Activated T-cell treated with anti-CD3 and anti-CD28 coated beads, Interleukin-2, amount 50 U/mL, for 4 hours (primary cell): ENCODE results near the gene YAP1. TPM values are rescaled to one million over a fixed set of nuclear protein-coding genes. Genes with fewer than 3 reads are reported as not detected.

Source experiments
- ATAC-seq, 2 donors: fragments of 200-7000 bp; cut with Tn5 transposase; one replicate each; pipeline ENCODE4 v1.10.0; 2021
- DNase-seq: peaks from one replicate; pipeline ENCODE4 v3.0.0-alpha.2; 2020
- H3K27me3 Mint-ChIP-seq: one replicate; pipeline ENCODE4 v1.8.0; 2021; ENCODE audit warnings: low read depth, mixed read lengths
- H3K36me3 Mint-ChIP-seq: one replicate; pipeline ENCODE4 v1.8.0; 2022; ENCODE audit warnings: mixed read lengths; ENCODE audit not compliant: insufficient read depth
- H3K4me1 Mint-ChIP-seq: one replicate; pipeline ENCODE4 v1.8.0; 2021; ENCODE audit warnings: low read depth, mixed read lengths
- H3K4me3 Mint-ChIP-seq: one replicate; pipeline ENCODE4 v1.8.0; 2021; ENCODE audit warnings: mild to moderate bottlenecking, moderate library complexity, mixed read lengths
- H3K9me3 Mint-ChIP-seq: one replicate; pipeline ENCODE4 v1.8.0; 2021; ENCODE audit warnings: mixed read lengths
- total RNA-seq, 3 donors: library from RNA; stranded (reverse); gene quantifications; one replicate each; pipeline ENCODE4 v1.2.1, GENCODE V29; 2021

YAP1 gene
- total RNA-seq, 3 donors from 2014 or later = 0.15 to 0.45 (median 0.35) TPM

DNA sequence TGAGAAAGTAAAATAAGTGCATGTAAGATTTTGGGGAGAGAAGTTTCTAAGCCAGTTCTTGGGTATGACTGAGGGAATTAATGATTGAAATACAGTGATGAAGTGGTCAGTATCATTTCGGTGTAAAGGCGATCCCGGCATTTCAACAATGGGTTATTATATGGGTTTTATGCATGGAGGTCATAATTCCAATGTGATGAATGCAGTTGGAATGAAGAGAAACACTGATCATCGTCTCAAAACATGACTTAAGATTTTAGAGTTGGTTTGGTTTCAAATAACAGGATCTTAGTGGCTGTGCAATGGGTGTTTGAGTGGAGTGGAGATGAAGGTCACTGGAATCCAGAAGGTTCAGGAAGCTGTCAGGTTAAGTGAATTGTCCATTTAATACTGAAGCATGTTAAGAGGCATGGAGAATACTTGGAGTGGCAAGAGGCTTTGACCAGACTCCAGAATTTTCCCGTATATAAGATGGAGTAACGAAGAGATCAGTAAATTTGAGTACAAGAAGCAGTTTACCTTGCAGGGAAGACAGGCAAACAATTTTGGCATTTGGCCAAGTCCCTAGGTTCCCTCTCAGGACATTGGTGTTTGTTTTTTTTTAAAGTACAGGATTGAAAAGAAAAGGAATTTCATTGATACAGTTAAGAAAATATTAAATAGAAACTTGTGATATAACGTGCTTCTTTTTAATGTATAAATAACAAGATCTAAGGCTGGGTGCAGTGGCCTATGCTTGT, 110.7 kb downstream of the YAP1 start:
- Mint-ChIP-seq H3K36me3 (no peaks in the 10 kb centered on the region), H3K9me3 (no peaks in the 10 kb centered on the region), H3K4me1 (no peaks in the 10 kb centered on the region), H3K4me3 (no peak overlapping the region), H3K27me3 (peaks cover 13% of the 10 kb centered on the region)
- DNase-seq (no peak), ATAC-seq (no peak)

DNA sequence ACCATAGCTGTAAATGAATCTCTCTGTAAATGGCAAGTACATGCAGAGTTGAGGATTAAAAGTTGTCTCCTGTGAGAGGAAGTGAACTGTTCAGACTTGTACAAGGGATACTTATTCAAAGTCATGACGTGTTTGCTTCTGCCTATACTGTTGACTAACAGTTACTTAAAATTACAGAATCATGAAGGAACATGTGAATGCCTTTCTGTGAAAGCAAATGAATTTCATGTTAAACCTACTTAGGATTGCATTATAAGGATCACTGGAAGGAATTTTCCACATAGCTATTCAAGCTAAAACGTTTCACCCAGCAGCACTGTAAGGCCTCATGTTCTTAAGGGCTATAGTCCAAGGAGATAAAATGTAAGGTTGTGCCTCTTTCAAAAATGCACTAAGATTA, 113.6 kb downstream of the YAP1 start:
- DNase-seq (no peak), ATAC-seq (no peak)
- no peaks in the 10 kb centered on the region for H3K9me3 Mint-ChIP-seq
- H3K4me3 Mint-ChIP-seq = no peak overlapping the region
- no peaks in the 10 kb centered on the region for H3K4me1 Mint-ChIP-seq
- peaks cover 9% of the 10 kb centered on the region for H3K27me3 Mint-ChIP-seq
- H3K36me3 Mint-ChIP-seq = no peaks in the 10 kb centered on the region

DNA sequence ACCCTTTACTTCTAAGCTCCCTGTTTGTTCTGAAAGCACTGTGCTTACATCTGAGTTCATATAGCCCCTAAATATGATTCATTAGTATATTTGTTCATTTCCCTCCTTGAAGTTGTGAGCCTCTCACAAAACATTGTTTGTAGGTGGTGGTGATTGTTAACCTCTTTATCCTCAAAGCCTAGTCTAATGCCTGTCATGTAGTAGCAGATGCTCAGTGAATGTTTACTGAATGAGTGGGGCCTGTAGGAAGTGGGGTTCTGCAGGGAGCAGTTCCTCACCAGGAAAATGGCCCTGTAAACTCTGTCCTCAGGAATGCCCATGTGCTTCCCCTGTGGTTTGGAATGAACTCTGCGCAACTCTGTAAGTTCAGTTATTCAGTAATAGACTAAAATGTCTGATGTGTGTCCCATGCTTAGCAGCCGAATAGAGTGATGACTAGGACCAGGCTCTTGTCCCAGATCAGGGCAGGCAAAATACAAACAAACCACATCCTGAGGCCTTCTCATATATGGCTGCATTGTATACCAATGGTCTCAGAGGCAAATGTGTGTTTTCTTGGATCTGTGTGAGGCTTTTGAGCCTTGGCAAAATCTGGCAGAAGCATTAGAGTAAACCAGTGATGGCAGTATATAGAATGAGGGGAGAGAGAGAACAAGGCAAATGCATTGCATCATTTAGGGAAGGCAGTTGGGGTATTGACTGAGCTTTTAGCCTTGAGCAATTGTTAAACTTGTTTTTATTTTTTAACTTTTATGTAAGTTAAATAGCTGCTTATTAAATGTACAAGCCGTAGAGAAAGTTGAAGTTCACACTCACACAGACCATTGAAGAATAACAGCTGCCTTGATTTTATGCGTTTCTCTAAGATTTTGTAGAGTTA, 115.7 kb downstream of the YAP1 start:
- H3K4me1 Mint-ChIP-seq = no peaks in the 10 kb centered on the region
- H3K9me3 Mint-ChIP-seq = no peaks in the 10 kb centered on the region
- ATAC-seq (no peak), DNase-seq (no peak)
- no peak overlapping the region for H3K4me3 Mint-ChIP-seq
- H3K27me3 Mint-ChIP-seq = peaks cover 8% of the 10 kb centered on the region
- no peaks in the 10 kb centered on the region for H3K36me3 Mint-ChIP-seq

- ATAC-seq (no peak), DNase-seq (no peak)
- Mint-ChIP-seq H3K9me3 (no peaks in the 10 kb centered on the region), H3K36me3 (no peaks in the 10 kb centered on the region), H3K27me3 (peaks cover 12% of the 10 kb centered on the region), H3K4me1 (no peaks in the 10 kb centered on the region), H3K4me3 (no peak overlapping the region)
Measured at GRCh38 chr11:102226702-102227490, 116.6 kb downstream of the YAP1 start.

- DNase-seq = no peak
- H3K9me3 Mint-ChIP-seq = no peaks in the 10 kb centered on the region
Measured at GRCh38 chr11:102229510-102230123, 119.4 kb downstream of the YAP1 start.

DNA sequence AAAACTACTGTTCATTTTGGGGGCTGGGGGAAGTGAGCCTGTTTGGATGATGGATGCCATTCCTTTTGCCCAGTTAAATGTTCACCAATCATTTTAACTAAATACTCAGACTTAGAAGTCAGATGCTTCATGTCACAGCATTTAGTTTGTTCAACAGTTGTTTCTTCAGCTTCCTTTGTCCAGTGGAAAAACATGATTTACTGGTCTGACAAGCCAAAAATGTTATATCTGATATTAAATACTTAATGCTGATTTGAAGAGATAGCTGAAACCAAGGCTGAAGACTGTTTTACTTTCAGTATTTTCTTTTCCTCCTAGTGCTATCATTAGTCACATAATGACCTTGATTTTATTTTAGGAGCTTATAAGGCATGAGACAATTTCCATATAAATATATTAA, 119.9 kb downstream of the YAP1 start:
- DNase-seq (no peak), ATAC-seq (no peak)
- no peaks in the 10 kb centered on the region for H3K36me3 Mint-ChIP-seq
- no peak overlapping the region for H3K4me3 Mint-ChIP-seq
- H3K4me1 Mint-ChIP-seq = no peaks in the 10 kb centered on the region
- H3K27me3 Mint-ChIP-seq = peaks cover 17% of the 10 kb centered on the region
- H3K9me3 Mint-ChIP-seq = no peaks in the 10 kb centered on the region

More at GRCh38 chr11:102229510-102230123, 119.4 kb downstream of the YAP1 start:
- Mint-ChIP-seq H3K36me3 (no peaks in the 10 kb centered on the region), H3K27me3 (peaks cover 17% of the 10 kb centered on the region), H3K4me1 (no peaks in the 10 kb centered on the region), H3K4me3 (no peak overlapping the region)
- ATAC-seq = no peak

- H3K4me3 Mint-ChIP-seq = no peak overlapping the region
- H3K9me3 Mint-ChIP-seq = no peaks in the 10 kb centered on the region
- ATAC-seq (no peak), DNase-seq (no peak)
- no peaks in the 10 kb centered on the region for H3K36me3 Mint-ChIP-seq
- H3K27me3 Mint-ChIP-seq = peaks cover 22% of the 10 kb centered on the region
- H3K4me1 Mint-ChIP-seq = no peaks in the 10 kb centered on the region
Measured at GRCh38 chr11:102230911-102231310, 120.7 kb downstream of the YAP1 start.

DNA sequence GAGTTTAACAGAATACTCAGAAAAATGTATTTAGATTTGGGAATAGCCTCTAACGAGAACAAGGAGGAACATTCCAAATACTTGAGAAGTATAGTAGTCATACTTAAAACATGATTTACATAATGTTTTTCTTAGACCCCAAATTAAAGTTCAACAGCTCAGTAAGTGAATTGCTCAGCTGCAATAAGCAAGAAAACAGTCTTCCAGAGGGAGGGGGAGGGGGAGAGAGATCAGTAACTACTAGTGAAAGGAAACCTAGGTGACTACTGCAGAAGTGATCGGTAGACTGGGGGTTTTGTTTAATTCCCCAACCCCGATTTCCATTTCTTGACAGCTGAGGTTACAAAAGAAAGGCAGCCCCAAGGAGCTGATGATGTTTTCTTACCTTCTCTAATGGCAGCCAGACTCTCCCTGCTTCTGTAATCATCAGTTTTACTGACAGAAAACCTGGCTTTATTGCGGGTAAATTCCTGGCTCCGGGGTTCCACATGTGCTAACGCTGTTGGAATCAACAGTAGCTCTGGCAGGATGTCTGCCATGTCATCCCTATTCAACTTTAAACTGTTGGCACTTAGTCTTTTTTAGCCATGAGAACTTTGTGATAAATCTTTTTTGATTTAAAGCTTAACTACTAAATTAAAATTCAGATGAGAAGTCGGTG, 124.7 kb downstream of the YAP1 start:
- no peaks in the 10 kb centered on the region for H3K4me1 Mint-ChIP-seq
- DNase-seq (no peak), ATAC-seq (no peak)
- peaks cover 38% of the 10 kb centered on the region for H3K27me3 Mint-ChIP-seq
- no peak overlapping the region for H3K4me3 Mint-ChIP-seq
- H3K36me3 Mint-ChIP-seq = no peaks in the 10 kb centered on the region
- H3K9me3 Mint-ChIP-seq = no peaks in the 10 kb centered on the region

DNA sequence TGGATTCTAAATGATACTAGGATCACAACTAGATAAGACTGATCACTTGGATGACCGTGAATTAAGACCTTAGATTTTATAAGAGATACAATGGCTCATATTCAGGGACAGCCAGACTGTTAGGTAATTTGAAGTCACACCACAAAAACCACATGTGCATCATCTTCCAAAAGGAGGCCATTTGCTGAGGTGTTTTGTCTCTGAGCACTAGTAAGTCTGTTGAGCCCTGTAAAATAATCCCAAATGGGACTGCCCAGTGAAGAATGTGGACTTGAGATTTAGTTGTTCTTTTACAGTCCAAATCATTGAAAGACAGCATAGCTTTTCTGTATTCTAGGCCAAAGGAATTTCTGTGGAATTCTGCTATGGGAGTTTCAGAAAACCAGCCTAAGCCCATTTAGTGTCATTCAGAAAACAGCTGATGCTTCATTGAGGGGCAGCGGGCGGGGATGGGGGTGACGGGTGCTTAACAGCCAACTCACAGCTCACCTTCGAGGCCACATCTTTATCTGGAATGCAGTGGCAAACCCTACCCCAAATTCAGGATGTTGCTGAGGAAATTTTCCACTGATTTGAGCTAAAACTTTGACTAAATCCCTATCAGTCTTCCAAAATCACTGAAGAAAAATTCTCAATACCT, 127.0 kb downstream of the YAP1 start:
- Mint-ChIP-seq H3K4me1 (no peaks in the 10 kb centered on the region), H3K9me3 (no peaks in the 10 kb centered on the region), H3K4me3 (no peak overlapping the region), H3K36me3 (no peaks in the 10 kb centered on the region), H3K27me3 (peaks cover 29% of the 10 kb centered on the region)
- no peak for DNase-seq
- ATAC-seq = no peak

DNA sequence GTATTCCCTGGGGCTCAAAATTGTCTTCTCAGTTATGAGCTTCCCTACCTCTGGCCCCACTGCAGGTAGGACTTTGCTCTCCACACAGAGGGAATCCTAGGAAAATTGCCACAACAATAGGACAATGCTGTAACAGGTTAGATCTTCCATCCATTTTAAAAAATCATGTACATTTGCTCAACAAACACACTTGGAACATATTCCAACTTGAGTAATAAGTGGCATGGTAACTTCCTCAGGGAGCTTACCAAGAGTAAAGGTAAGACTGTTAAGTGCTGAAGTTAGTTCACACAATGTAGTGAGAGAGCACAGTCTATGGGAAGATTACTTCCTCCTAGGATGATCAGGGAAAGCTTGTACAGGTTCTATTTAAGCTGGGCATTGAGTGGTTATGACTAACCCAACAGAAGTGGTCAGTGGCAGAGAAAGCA, 128.2 kb downstream of the YAP1 start:
- H3K4me3 Mint-ChIP-seq = no peak overlapping the region
- DNase-seq (no peak), ATAC-seq (no peak)
- H3K4me1 Mint-ChIP-seq = no peaks in the 10 kb centered on the region
- H3K36me3 Mint-ChIP-seq = no peaks in the 10 kb centered on the region
- no peaks in the 10 kb centered on the region for H3K9me3 Mint-ChIP-seq
- H3K27me3 Mint-ChIP-seq = peaks cover 27% of the 10 kb centered on the region

DNA sequence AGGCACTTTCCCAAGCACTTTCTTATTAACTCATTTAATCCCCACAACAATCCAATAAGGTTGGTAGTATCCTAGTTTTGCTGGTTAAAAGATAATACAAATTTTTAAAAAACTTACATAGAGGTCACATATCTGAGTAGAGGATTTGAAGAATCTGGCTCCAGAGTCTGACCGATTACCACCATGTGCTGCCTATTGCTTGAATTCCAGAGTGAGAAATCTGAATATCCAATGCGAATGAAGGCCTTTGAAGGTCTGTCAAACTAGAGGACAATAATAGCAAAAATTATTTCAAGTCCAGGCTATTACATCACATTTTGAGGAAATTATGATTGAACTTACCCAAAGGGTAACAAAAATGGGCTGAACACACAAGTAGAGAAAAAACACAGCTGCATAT, 129.2 kb downstream of the YAP1 start:
- H3K9me3 Mint-ChIP-seq = no peaks in the 10 kb centered on the region
- ATAC-seq = no peak
- H3K36me3 Mint-ChIP-seq = no peaks in the 10 kb centered on the region
- no peak overlapping the region for H3K4me3 Mint-ChIP-seq
- DNase-seq = no peak
- H3K4me1 Mint-ChIP-seq = no peaks in the 10 kb centered on the region
- peaks cover 24% of the 10 kb centered on the region for H3K27me3 Mint-ChIP-seq

GRCh38 chr11:102239911-102240310, 129.7 kb downstream of the YAP1 start:
- no peaks in the 10 kb centered on the region for H3K9me3 Mint-ChIP-seq
- ATAC-seq (no peak), DNase-seq (no peak)
- no peaks in the 10 kb centered on the region for H3K4me1 Mint-ChIP-seq
- no peaks in the 10 kb centered on the region for H3K36me3 Mint-ChIP-seq
- peaks cover 24% of the 10 kb centered on the region for H3K27me3 Mint-ChIP-seq
- H3K4me3 Mint-ChIP-seq = no peak overlapping the region

DNA sequence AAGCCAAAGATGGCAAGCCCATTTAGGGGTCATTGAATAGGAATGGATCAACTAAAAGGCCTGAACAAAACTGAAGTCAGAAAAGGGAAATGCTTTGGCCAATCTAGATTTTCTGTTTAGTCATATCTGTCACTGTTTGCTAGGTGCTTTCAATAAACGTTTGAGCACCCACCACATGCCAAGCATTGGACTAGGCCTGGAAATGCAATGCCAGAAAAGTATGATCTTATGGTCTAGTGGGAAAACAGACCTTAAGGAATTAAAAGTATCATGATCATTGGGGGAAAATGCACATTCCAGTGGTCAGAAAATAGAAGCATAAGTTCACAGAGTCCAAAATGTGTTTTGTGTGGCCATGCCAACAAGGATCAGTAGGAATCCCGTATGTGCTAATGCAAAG, 130.3 kb downstream of the YAP1 start:
- Mint-ChIP-seq H3K9me3 (no peaks in the 10 kb centered on the region), H3K36me3 (no peaks in the 10 kb centered on the region)

More for the DNA sequence above, 130.3 kb downstream of the YAP1 start:
- ATAC-seq (no peak), DNase-seq (no peak)
- Mint-ChIP-seq H3K4me3 (no peak overlapping the region), H3K27me3 (peaks cover 22% of the 10 kb centered on the region), H3K4me1 (no peaks in the 10 kb centered on the region)
